ENCODE measurements around the gene FIGNL1.

GRCh38 chr7:50448823-50449222 is 1.3 kb downstream of the FIGNL1 start:
- TF ChIP-seq EZH2 (IDR thresholded peaks at IDR 0.05; ENCODE audit: low read depth) = no peak
- no peak for TF ChIP-seq CTCF (conservative IDR thresholded peaks at IDR 0.05)

Data from PC-9 (cell line).